HUES48 (cell line): Measurements from ENCODE around the gene C9orf50.
A peak's percentile ranks its signal among the peaks of the same experiment; 100 is the strongest.
"Not testable (repeated sequence)": the region's sequence is repeated elsewhere in the genome, so short reads cannot be mapped to it uniquely, and the experiment has no call there.

Experiments used
- H3K27ac ChIP-seq: one replicate; pipeline ENCODE4 v1.7.0; 2013; ENCODE audit warnings: low read depth, low read length, inconsistent platforms
- H3K27me3 ChIP-seq: 2 replicates; pipeline ENCODE4 v1.6.1; 2013; ENCODE audit warnings: mild to moderate bottlenecking, low read length; ENCODE audit not compliant: control insufficient read depth, insufficient read depth
- H3K36me3 ChIP-seq: 2 replicates; pipeline ENCODE4 v1.6.1; 2013; ENCODE audit warnings: low read length; ENCODE audit not compliant: control insufficient read depth, insufficient read depth
- H3K4me1 ChIP-seq: 2 replicates; pipeline ENCODE4 v1.6.1; 2013; ENCODE audit warnings: mild to moderate bottlenecking, low read length; ENCODE audit not compliant: control insufficient read depth, insufficient read depth
- H3K4me3 ChIP-seq: 2 replicates; pipeline ENCODE4 v1.5.1; 2013; ENCODE audit warnings: mild to moderate bottlenecking, low read depth, low read length
- H3K9ac ChIP-seq: 2 replicates; pipeline ENCODE4 v1.6.1; 2013; ENCODE audit warnings: mild to moderate bottlenecking, low read depth, low read length, moderate library complexity
- H3K9me3 ChIP-seq: 2 replicates; pipeline ENCODE4 v1.6.1; 2013; ENCODE audit warnings: low read length; ENCODE audit not compliant: control insufficient read depth, insufficient read depth

The C9orf50 gene, protein sequence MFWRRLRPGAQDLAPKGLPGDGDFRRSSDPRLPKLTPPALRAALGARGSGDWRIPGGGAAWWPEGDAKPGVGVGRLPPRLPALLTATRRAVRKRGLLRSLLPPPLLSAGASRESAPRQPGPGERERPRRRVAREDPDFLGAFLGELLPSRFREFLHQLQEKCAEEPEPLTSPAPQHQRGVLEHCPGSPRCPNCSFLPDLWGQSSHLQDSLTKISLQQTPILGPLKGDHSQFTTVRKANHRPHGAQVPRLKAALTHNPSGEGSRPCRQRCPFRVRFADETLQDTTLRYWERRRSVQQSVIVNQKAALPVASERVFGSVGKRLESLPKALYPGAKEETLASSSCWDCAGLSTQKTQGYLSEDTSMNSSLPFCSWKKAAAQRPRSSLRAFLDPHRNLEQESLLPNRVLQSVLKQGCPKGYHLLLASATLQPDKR

GRCh38 chr9:129620669-129621295 is at the start of gene C9orf50:
Gene C9orf50 (minus strand): TSS chr9:129621101. CDS start chr9:129620574, 527 bp downstream.
- H3K36me3 ChIP-seq, result no peaks in the 10 kb centered on the region
- H3K4me1 ChIP-seq, result 0 out of 2 replicates have a peak, but pooled peaks cover 2% of the 10 kb centered on the region
- H3K4me3 ChIP-seq, result peak within 1 kb of the TSS; percentile 61
- no peak within 1 kb of the TSS for H3K9ac ChIP-seq
- H3K27me3 ChIP-seq, result peaks cover 33% of the 10 kb centered on the region
- no peak within 1 kb of the TSS for H3K27ac ChIP-seq
- no peaks in the 10 kb centered on the region for H3K9me3 ChIP-seq

GRCh38 chr9:129669946-129670345 is 49.0 kb upstream of the C9orf50 start:
- peaks cover 12% of the 10 kb centered on the region for H3K27me3 ChIP-seq
- no peak overlapping the region for H3K9ac ChIP-seq
- H3K36me3 ChIP-seq, result no peaks in the 10 kb centered on the region
- H3K4me1 ChIP-seq, result 0 out of 2 replicates have a peak, but pooled peaks cover 4% of the 10 kb centered on the region
- no peak overlapping the region for H3K27ac ChIP-seq
- H3K9me3 ChIP-seq, result no peaks in the 10 kb centered on the region
- no peak overlapping the region for H3K4me3 ChIP-seq

DNA sequence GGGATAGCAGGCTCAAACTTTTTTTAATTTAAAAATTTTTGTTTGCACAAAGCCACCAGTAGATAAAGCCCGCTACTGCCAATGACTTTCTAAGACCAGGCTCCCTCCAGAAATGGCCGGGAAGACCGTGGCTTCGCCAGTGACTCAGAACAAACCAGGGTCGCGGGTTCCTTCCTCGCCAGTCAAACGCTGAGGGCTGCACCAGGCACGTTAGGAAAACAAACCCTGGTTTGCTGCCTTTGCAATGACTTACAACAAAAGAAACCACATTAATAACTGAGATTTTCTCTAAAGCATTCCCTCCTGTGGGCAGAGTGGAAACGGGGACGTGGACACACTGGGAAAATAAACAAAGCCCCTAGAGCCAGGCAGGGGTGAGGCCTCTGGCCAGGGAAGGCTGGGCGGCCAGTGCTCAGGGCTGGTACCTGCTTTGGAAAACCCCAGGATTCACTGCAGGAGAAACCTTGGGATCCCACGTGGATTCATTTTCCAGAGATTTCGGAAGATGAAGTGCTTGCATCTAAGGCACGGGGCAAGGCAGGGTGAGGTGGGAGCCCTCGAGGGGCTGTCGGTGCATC is 48.3 kb upstream of the C9orf50 start:
- Histone ChIP-seq H3K4me3 (no peak overlapping the region), H3K9ac (no peak overlapping the region), H3K4me1 (0 out of 2 replicates have a peak, but pooled peaks cover 7% of the 10 kb centered on the region), H3K27me3 (peaks cover 17% of the 10 kb centered on the region), H3K9me3 (no peaks in the 10 kb centered on the region), H3K36me3 (no peaks in the 10 kb centered on the region), H3K27ac (no peak overlapping the region)

DNA sequence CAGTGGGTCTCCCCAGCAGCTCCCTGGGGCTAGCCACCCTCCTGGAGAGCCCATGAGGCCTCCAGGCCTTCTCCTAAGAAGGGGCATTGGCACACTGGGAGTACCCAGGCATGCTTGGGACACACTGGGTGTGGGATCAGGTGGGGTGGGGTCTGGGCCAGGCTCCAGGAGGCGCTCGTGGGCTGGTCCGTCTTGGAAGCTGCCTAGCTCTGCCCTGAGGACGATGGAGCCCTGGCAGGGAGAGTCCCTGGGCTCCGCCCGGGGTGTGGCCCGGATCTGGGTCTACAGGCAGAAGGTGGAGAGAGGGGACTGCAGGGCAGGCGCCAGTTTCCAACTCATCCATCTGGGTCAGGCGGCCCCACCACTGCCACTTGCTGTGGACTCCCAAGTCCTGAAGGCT is 46.9 kb upstream of the C9orf50 start:
- H3K9ac ChIP-seq, result no peak overlapping the region
- H3K4me1 ChIP-seq, result peaks cover 7% of the 10 kb centered on the region; the same call in 1 of the 2 replicates
- peaks cover 18% of the 10 kb centered on the region for H3K27me3 ChIP-seq
- no peaks in the 10 kb centered on the region for H3K9me3 ChIP-seq
- no peaks in the 10 kb centered on the region for H3K36me3 ChIP-seq
- no peak overlapping the region for H3K27ac ChIP-seq
- H3K4me3 ChIP-seq, result no peak overlapping the region

DNA sequence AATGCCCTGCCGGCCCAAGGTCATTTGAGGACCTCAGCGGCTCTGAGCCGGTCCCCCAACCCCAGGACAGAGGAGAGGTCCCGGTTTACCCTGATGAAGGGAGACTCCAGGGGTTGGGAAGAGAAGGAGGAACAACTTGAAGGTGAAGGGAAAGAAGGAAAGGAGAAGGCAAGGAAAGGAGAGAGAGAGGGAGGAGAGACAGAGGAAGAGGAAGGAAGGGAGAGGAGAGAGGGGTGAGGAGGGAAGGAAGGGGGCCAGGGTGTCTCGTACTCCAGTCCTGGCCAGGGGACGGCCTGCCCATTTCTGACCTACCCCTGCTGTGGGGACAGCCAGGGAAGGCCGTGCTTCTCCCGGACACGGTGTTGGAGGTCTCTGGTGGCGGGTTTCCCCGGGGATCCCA is 46.5 kb upstream of the C9orf50 start:
- Histone ChIP-seq H3K36me3 (no peaks in the 10 kb centered on the region), H3K27ac (no peak overlapping the region), H3K9ac (no peak overlapping the region), H3K4me3 (no peak overlapping the region), H3K27me3 (peaks cover 21% of the 10 kb centered on the region), H3K4me1 (peaks cover 7% of the 10 kb centered on the region; the same call in 1 of the 2 replicates), H3K9me3 (no peaks in the 10 kb centered on the region)

DNA sequence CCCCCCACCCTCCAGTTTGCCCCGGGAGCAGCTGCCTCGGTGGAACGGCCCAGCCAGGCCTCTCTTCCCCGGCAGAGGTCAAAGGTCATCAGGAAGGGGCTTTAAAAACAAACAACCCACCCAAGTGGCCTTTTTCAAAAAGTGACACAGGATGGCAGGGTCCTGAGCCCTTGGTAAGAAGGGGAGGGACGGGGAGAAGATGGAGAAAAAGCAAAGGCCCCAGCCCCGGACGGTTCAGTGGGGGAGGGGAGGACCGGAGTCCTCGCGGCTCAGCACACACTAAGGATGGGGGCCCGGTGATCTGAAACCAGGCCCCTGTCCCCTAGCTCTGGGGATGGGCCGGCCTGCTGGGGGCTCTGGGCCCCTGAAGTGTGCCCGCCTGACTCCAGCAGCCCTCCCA is 45.7 kb upstream of the C9orf50 start:
- peaks cover 21% of the 10 kb centered on the region for H3K27me3 ChIP-seq
- H3K4me3 ChIP-seq, result peak overlapping the region; percentile 61; the same call in 1 of the 2 replicates
- no peak overlapping the region for H3K9ac ChIP-seq
- H3K27ac ChIP-seq, result no peak overlapping the region
- H3K9me3 ChIP-seq, result no peaks in the 10 kb centered on the region
- peaks cover 7% of the 10 kb centered on the region; the same call in 1 of the 2 replicates for H3K4me1 ChIP-seq
- H3K36me3 ChIP-seq, result no peaks in the 10 kb centered on the region

DNA sequence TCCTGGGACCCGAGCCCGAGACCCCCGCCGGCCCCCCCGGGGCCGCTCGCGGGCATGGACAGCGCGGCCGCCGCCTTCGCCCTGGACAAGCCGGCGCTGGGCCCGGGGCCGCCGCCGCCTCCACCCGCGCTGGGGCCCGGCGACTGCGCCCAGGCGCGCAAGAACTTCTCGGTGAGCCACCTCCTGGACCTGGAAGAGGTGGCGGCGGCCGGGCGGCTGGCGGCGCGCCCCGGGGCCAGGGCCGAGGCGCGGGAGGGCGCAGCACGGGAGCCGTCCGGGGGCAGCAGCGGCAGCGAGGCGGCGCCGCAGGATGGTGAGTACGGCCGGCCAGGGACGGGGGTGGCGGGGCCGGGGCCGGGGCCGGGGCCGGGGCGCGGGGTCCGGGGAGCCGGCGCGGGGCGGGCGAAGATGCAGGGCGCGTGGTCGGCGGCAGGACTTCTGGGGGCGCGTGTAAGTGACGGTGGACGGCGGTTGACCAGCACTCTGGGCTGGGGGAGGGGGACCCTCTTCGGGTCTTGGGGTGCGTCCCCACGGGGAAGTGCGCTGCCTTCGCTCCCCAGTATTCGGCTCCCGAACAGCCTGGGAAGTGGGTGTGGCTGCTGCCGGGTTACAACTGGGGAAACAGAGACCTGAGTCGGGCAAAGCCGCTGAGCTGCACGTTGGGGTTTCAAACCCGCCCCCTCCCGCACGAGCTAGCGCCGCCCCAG is 45.1 kb upstream of the C9orf50 start:
- Histone ChIP-seq H3K27ac (no peak overlapping the region), H3K9me3 (no peaks in the 10 kb centered on the region), H3K9ac (no peak overlapping the region), H3K36me3 (no peaks in the 10 kb centered on the region), H3K27me3 (peaks cover 21% of the 10 kb centered on the region), H3K4me3 (peak overlapping the region; percentile 61), H3K4me1 (peaks cover 7% of the 10 kb centered on the region; the same call in 1 of the 2 replicates)

GRCh38 chr9:129665389-129665775 is 44.5 kb upstream of the C9orf50 start, which contains the start of gene PRRX2:
Gene PRRX2 (plus strand): TSS chr9:129665647. CDS start chr9:129665868, 221 bp downstream.
- Histone ChIP-seq H3K36me3 (no peaks in the 10 kb centered on the region), H3K27ac (no peak within 1 kb of the TSS), H3K9ac (no peak within 1 kb of the TSS), H3K27me3 (peaks cover 21% of the 10 kb centered on the region), H3K4me3 (peak within 1 kb of the TSS; percentile 61), H3K4me1 (peaks cover 7% of the 10 kb centered on the region; the same call in 1 of the 2 replicates), H3K9me3 (no peaks in the 10 kb centered on the region)

DNA sequence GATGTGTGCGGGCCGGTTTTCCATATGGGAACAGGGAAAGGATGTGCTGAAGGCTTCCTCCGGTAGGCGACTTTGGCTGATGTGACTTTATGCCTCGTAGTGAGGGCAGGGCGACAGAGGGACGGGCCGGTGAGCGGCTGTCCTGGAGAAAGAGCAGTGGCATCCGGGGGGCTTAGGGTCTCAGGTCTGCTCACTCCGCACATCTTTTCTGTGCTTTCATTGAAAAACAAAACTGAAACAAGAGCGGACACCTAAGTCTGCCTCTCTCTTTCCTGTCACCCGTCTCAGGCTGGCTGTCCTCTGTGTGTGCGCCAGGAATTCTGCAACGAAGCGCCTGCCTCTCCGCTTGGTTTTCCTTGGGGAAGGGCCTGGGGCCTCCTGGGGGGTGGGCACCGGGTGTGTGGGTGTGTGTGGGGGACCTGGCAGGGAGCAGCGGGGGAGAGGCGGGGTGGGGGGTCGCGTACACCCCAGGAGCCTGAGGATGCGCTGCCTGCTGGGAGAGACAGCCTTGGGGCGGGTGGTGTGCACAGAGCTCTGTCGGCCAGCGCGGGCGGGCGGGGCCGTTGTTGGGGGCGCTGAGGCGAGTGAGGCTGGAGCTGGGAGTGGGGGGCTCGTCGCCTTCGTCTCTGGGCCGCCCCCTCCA is 44.0 kb upstream of the C9orf50 start:
- H3K36me3 ChIP-seq, result no peaks in the 10 kb centered on the region
- no peak overlapping the region for H3K9ac ChIP-seq
- H3K4me3 ChIP-seq, result peak overlapping the region; percentile 61
- no peaks in the 10 kb centered on the region for H3K9me3 ChIP-seq
- no peak overlapping the region for H3K27ac ChIP-seq
- H3K4me1 ChIP-seq, result peaks cover 7% of the 10 kb centered on the region; the same call in 1 of the 2 replicates
- H3K27me3 ChIP-seq, result peaks cover 21% of the 10 kb centered on the region

DNA sequence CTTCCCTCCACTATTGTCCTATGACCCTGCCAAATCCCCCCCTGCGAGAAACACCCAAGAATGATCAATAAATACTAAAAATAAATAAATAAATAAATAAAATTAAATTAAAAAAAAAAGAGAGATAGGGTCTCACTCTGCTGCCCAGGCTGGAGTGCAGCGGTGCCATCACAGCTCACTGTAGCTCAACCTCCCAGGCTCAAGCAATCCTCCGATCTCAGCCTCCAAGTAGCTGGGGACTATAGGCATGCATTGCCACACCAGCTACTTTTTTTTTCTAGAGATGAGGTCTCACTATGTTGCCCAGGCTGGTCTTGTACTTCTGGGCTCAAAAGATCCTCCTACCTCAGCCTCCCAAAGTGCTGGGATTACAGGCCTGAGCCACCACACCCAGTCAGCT is 41.3 kb upstream of the C9orf50 start:
- not testable (repeated sequence) for H3K9me3 ChIP-seq, H3K4me1 ChIP-seq, H3K36me3 ChIP-seq, H3K27ac ChIP-seq, H3K9ac ChIP-seq, H3K4me3 ChIP-seq
- peaks cover 21% of the 10 kb centered on the region for H3K27me3 ChIP-seq
